Skin epidermis (tissue), 12 donors: Measurements from ENCODE around the gene SLC44A1.
"Not testable (repeated sequence)": the region's sequence is repeated elsewhere in the genome, so short reads cannot be mapped to it uniquely, and the experiment has no call there.

Experiments
- H3K27ac ChIP-seq, 21 experiments: fragments of 200-600 bp; sonication (generic) in 11 of 21; one replicate each; pipeline ENCODE4 v1.5.0; 2020; ENCODE audit warnings: mild to moderate bottlenecking in 3 of 21, inconsistent platforms in 2 of 21, moderate library complexity in 2 of 21
- H3K4me3 ChIP-seq, 7 experiments: fragments of 200-600 bp; sonication (generic) in 2 of 7; one replicate each; pipeline ENCODE4 v1.5.0; 2020; ENCODE audit warnings: inconsistent platforms in 2 of 7, mild to moderate bottlenecking in 2 of 7, moderate library complexity in 1 of 7

Gene SLC44A1

DNA sequence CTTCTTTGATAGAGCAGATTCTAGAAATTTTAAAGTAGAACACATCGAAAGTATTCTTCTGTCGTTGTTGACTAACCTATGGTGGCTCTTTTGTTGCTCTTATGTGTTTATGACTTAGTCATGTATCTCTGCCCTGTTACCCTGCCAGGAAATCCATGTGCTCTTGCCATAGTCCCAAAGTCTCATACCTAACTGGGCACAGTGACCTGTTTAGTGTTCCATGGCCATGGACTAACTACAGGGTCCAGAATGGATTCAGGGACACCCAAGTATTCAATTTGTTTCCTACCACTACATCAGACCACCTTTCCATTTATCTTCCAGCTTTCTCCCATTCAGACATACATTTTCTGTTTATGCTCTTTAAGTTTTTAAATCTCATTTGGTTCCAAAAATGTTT is 18.0 kb downstream of the SLC44A1 start:
- Histone ChIP-seq H3K27ac (no peak overlapping the region), H3K4me3 (no peak overlapping the region)

DNA sequence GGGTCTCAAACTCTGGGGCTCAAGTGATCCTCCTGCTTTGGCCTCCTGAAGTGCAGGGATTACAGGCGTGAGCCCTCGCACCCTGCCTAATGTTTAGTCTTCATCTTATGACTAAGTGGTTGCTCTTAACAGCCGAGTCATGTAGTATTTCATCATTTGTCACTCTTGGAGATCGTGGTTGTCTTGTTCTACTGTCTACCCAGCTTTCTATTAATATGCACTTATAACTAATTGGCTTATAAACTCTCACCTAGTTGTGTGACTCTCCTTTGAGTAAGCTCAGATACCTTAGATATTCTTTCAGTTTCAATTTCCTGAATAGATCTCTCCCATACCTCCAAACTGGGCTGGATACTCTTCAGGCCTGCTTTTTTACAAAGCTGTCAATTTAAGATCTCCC is 19.9 kb downstream of the SLC44A1 start:
- no peak overlapping the region for H3K27ac ChIP-seq
- no peak overlapping the region for H3K4me3 ChIP-seq

DNA sequence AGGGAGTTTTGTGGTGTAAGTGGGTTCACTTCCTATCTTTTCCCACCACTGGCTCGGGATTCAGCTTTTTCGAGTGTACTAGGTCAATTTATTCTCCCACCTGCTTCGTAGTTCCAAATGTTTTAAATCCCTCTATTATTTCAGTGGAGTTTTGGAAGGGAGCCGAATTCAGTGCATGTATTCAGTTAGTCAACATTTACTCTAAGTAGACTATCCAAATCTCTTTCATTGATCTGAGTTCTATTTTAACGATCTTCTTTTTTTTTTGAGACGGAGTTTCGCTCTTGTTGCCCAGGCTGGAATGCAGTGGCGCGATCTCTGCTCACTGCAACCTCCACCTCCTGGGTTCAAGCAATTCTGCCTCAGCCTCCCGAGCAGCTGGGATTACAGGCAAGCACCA is 23.8 kb downstream of the SLC44A1 start:
- H3K27ac ChIP-seq, H3K4me3 ChIP-seq: not testable (repeated sequence)

DNA sequence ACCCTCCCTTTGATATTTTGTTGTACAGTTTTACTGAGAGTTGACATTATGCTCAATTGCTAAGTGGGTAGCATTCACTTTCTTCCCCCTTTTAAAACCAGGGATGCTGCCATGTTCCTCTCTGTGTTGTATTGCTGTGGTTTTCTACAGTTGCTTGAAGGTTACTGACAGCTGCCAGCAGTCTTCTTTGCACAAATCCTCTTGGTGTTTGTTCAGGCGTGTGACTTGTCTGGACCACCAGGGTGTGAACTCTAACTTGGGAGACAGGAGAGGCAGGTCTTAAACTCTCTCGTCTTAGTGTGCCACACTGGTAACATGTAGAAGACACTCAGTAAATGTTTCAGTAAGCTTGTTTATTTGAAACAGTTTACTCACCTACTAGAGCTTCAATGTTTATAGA is 25.1 kb downstream of the SLC44A1 start:
- H3K4me3 ChIP-seq = no peak overlapping the region
- no peak overlapping the region for H3K27ac ChIP-seq

DNA sequence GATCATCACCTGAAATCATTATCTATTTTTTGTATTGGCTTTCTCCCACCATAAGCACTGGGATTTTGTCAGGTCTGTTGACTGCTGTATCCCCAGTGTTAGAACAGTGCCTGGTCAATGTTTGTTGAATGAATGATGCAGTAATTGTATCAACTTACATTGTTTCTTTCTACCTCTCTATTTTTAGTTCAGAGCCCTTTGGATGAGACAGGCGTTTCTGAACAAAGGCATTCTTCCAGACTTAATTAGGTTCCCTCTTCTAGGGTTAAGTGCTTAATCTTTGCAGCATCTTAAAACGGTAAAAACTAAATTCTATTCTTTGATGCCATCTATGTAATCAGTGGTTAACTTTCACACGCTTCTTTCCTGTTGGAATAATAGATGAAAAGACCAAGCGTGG is 26.3 kb downstream of the SLC44A1 start:
- H3K4me3 ChIP-seq = no peak overlapping the region
- no peak overlapping the region for H3K27ac ChIP-seq

DNA sequence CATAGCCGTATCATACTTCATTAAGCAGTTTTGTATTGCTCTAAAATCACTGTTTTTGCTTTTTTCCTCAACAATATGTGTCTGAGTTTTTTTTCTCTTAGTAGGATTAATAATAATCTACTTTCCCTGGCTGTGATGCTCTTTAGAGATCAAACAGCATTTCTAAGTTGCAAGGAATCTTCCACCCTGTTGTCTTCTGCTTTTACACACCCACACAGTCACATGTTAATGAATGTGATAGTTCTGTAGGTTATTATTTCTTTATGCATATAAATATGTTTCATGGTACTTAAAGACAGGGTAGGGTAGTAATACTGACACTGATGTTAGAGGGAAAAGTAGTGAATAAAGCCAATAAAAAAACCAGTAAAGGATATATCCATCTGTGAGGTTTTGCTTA is 29.3 kb downstream of the SLC44A1 start:
- no peak overlapping the region for H3K27ac ChIP-seq
- H3K4me3 ChIP-seq = no peak overlapping the region

DNA sequence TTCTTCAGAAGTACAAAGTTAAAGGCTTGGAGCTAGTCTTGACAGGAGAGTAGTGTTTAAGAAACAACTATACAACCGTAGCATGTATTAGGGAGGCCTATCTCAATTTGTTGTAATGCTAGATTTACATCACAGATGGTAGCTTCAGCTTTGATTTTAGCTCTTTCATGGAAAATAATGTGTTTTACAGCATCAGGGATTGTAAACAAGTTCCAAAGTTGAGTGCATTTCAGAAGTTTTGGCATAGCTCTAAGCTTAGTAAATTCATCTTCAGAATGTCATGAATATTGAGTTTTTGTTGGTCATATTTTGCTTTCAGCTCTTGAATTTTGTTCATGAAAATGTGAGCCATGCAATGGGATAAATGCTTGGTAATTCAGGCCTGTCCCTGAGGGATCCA is 30.7 kb downstream of the SLC44A1 start:
- Histone ChIP-seq H3K27ac (no peak overlapping the region), H3K4me3 (no peak overlapping the region)

DNA sequence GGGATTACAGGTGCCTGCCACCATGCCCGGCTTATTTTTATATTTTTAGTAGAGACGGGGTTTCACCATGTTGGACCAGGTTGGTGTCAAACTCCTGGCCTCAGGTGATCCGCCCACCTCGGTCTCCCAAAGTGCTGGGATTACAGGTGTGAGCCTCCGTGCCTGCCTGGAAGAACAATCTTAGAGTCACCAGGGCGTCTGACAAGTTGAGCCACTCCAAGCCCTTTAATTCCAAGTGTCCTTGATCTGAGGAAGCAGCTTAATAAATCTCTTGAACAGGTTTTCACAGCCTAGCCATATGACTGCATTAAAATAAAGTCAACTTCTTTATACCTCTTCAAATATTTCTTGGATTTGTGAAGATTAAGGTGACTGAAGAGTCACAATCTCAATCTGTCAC is 31.5 kb downstream of the SLC44A1 start:
- no peak overlapping the region for H3K4me3 ChIP-seq
- H3K27ac ChIP-seq = no peak overlapping the region

DNA sequence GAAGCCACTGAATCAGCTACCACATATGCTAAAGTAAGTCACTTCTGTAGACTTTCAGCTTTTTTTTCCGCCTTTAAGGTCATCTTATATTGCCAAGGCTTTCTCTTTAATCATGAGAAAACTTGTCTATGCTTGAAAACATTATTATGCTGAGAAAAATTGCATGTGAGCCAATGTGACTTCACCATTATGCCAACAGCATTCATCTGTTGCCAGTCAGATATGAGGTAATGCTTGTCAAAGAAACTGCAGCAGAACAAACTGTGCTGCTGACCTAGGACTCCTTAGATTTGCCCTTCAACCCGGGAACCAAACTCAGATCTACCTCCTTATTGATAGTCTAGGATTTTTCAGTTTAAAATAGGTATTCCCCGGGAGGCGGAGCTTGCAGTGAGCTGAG is 34.3 kb downstream of the SLC44A1 start:
- no peak overlapping the region for H3K4me3 ChIP-seq
- no peak overlapping the region for H3K27ac ChIP-seq

DNA sequence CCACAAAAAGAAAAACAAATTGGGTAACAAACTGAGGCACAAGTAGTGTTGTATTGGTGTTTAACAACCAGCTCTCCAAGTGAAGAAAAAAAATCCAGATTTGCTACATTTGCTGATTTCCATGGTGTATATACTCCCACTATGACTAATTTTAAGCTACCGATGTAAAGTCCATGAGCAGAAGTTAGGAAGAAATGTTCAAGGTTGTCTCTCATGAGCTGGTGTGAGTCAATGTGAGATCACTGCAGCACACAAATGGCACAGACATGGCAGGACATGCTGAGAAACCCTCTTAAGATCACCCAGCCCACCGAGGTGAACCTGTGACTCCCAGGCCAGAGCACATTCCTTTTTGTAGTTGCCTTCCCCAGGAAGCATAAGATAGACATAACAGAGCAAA is 36.2 kb downstream of the SLC44A1 start:
- H3K4me3 ChIP-seq = no peak overlapping the region

DNA sequence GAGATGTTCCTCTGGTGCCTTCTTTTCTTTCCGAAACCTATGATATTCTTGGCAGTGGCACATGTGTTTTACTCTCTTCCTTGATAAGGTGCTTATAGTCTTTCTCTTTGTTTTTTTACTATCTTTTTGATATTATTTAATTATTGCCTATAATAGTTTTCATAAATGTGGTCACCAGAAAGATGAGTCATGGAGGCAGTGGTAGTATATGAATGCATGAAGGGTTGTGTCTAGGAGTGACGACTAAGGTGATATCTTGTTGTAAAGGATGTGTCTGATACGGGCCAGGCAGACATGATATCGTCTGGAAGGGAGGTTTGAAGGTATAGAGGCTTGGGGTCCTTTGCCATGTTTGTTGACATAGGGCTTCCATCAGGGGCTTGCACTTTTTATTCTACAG is 36.8 kb downstream of the SLC44A1 start:
- Histone ChIP-seq H3K27ac (peak overlapping the region in 6 of 21 experiments; percentile 6 to 48 (median 28)), H3K4me3 (no peak overlapping the region)

More for the DNA sequence above, 36.2 kb downstream of the SLC44A1 start:
- peak overlapping the region in 8 of 21 experiments; percentile 6 to 48 (median 22) for H3K27ac ChIP-seq

DNA sequence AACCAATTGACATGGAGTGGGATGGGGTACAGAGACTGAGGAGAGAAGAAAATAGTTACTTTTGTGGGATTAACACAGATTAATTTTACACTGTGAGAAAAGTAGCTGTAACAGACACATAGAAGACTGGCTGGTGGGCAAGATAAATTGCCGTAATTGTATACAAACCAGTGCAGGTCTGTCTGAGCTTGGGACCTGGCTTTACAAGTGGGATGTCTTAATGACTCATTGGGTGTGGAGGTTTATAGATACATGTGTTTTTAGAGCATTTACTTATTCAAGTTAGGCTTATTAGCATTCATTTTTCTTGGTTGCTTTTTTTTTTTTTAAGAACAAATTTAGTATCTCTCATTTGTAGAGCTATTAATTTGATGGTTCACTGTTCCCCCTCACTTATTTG is 37.5 kb downstream of the SLC44A1 start:
- H3K27ac ChIP-seq = peak overlapping the region in 4 of 21 experiments; percentile 30 to 48 (median 35)
- H3K4me3 ChIP-seq = no peak overlapping the region

DNA sequence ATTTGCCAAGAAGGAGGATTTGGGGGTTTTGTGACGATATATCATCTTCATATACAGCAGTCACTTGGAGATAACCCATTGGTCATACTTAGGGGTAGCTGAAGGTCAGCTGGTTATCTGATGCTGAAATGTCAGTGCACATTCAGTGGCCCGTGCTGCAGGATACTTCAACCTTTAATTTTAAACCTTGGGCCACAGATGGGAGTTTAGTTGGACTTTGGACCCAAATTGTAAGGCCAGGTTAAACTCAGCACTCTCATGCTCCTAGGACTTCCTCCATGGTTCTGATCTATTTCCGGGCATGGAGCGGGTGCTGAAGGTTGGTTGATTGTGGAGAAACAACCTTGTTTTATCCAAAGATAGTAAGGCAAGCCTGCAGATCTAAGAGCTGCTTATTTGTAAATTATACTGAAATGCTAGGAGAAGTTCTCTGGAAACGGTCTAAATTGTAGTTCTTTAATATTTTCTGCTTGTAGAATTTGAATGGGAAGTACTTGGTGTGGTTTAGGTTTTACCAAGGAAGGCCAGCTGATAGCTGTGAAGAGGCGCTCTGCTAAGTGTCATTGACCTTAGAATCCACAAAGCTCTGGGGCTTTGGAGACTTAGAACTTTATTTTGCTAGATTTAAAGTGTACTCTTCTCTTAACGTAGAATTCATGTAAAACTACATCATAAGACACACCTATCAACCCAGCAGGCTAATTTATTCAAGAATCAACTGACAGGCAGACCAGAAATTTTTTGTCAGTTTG is 38.6 kb downstream of the SLC44A1 start:
- H3K4me3 ChIP-seq = no peak overlapping the region
- H3K27ac ChIP-seq = peak overlapping the region in 3 of 21 experiments; percentile 21 to 33 (median 26)

DNA sequence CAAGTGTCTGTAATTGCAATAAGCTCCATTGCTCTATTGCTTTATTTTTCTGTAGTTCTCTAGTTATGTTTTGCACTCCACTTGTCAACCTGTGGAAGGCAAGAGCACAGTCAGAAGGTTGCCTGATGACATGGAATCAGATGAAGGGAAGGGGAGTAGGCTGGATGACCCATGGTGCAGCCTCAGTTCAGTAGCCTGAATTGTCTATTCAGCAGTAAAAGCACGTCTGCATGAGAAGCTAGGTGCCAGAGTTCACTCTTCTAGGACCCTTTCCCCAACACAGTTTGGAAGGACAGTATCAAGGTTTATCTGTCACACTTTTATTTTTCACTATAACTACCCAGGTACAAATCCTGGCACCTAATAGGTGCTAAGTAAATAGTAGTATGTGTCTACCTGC is 39.3 kb downstream of the SLC44A1 start:
- Histone ChIP-seq H3K27ac (no peak overlapping the region), H3K4me3 (no peak overlapping the region)

DNA sequence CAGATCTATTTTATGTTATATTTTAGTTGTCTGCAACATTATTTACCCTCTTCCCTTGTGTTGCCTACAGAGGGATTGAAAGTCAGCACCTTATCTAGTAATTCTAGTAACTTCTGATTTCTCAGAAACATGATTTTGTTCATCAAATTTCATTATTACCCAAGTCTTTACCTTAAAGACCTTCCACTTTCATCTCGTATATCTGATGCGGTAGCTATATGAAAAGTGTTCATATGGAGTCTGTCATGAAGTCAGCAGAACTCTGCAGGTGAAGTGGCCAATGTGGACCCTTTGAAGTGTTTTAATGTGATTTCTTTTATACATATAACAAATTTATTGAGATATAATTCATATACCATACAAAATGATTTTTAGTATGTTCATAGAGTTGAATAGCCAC is 40.0 kb downstream of the SLC44A1 start:
- Histone ChIP-seq H3K4me3 (no peak overlapping the region), H3K27ac (no peak overlapping the region)

DNA sequence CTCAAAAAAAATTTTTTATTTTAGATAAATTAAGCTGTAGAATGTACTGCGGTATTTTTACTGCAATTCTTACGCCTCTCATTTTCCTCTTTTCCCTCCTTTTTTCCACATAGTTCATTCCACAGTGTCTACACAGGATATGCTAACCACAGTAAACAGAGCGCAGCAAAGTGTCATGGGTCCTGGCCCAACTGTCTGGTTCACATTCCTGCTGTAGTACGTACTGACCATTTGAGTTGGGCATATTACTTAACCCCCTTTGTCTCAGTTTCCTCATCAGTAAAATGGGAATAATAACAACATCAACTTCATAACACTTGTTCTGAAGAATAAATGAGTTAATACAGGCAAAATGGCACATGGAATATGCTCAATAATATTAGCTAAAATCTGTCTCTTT is 41.6 kb downstream of the SLC44A1 start:
- Histone ChIP-seq H3K4me3 (no peak overlapping the region), H3K27ac (no peak overlapping the region)

DNA sequence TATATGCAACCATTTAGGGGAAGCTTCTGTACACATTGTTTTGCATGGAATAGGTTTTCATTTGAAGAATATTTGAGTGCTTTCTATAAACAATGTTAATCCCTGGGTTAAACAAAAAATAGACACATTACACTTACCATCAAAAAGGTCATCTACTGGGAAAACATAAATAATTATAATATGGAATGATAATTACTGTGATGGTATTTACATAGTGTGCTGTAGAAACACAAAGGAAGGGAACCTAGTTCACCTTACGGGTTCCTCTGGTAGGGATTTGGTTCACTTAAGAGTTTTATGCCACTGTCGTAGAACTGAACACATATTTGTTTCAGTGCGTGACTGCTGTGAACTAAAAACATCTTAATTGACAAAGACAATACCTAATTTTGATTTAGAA is 44.9 kb downstream of the SLC44A1 start:
- H3K27ac ChIP-seq = peak overlapping the region in 3 of 21 experiments; percentile 11 to 17 (median 17)

DNA sequence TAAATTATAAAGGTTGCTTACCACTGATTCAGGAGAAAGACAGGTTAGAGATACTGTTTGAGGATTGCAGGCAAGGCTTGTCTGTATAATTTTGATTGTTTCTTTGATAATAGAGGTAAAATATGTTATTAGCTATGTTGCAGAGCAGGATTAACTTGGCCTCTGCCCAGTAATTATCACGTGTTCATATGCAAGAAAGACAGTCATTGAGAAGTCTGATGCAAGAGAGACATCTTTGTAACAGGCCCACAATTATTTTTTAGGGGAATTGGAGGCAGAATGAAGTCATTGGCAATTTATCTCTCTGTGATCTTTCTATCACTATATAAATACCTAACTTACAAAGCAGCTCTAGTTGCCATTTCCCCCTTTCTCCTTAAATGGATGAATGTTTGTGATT is 46.0 kb downstream of the SLC44A1 start:
- H3K27ac ChIP-seq = peak overlapping the region in 6 of 21 experiments; percentile 3 to 44 (median 14)
- H3K4me3 ChIP-seq = no peak overlapping the region

More for the DNA sequence above, 44.9 kb downstream of the SLC44A1 start:
- H3K4me3 ChIP-seq = no peak overlapping the region

DNA sequence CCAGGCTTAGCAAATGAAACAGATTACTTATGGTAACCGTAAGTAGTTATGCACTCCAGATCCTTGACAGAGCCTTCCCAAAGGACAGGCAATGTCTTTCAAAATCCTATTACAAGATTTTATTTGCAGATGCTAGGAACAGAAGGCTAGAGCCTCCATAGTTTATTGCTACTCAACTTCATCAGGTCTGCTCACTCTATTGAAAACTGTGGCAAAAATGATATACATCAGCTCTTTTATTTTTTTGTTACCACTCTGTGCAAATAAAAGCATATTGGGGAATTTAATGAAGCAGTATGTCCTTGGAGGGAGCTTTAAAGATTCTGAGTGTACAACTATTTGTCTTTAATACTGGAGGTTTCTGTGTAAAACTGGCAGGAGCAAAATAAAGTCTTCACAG is 46.5 kb downstream of the SLC44A1 start:
- no peak overlapping the region for H3K4me3 ChIP-seq

DNA sequence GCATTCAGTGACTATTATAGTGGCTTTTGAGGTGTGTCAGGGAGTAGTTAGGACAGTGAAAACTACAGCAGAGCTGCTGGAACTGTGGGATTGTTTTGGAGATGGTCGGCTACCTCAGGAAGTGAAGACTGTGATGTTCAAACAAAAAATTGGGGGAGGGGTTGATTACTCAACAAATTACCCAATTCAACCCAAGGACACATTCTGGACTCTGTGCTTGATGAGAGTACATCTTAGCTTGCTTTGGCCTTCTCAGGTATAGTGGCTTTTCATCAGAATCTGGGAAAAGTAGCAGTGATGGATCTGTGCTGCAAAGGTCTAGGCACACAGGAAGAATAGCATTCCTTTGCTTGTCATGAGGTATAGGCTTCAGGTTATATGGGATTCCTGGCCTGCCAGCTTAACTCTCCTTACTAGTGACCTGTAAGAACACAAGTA is 47.0 kb downstream of the SLC44A1 start:
- no peak overlapping the region for H3K4me3 ChIP-seq

More for the DNA sequence above, 46.5 kb downstream of the SLC44A1 start:
- H3K27ac ChIP-seq = peak overlapping the region in 8 of 21 experiments; percentile 3 to 44 (median 18)

DNA sequence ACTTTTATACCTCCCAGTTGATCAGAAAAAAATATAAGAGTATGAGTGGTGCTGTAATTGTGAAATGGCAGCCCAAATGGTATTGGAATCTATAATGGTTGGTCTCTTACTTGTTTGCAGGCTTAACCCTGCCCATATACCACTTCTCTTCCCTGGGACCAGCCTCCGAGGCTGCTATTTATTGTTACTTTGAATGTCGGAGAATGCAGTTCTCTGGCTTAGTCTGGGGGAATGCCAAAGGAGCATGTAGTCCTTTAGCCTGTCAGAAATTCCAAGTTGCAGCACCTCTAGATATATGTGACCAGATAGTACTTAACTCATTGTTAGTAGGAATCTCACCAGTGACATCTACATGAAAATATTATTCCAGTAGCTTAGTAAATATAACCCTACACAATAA is 47.5 kb downstream of the SLC44A1 start:
- H3K4me3 ChIP-seq = no peak overlapping the region
- H3K27ac ChIP-seq = peak overlapping the region in 4 of 21 experiments; percentile 9 to 29 (median 22)

More for the DNA sequence above, 47.0 kb downstream of the SLC44A1 start:
- H3K27ac ChIP-seq = peak overlapping the region in 5 of 21 experiments; percentile 9 to 43 (median 14)

DNA sequence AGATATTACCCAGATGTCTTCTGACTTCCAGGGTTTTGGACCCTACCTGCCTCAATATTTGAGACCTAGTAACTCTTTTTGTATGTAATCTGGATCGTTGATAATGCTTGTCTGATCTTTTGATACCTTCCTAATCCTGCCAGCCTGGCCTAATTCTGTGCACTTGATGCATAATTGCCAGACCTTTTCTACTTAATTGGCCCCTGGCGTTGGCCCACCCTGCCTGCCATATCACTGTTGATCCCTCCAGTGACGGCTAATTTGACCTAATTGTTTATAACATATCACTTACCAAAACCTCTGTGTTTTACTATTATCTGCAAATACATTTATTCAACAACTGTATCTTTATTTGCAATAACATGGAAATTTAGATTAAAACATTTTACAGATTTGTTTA is 49.0 kb downstream of the SLC44A1 start:
- Histone ChIP-seq H3K4me3 (no peak overlapping the region), H3K27ac (peak overlapping the region in 1 of 21 experiments; percentile 28)
